Endodermal cell (in vitro differentiated cells): ENCODE measurements around the gene GUCA2B. TPM values are rescaled to one million over a fixed set of nuclear protein-coding genes. Genes with fewer than 3 reads are reported as not detected.

Experiments used
- DNase-seq: peaks from one replicate; pipeline ENCODE4 v3.0.0-alpha.2; 2017
- H3K27ac ChIP-seq: 2 replicates; pipeline ENCODE4 v1.5.1; 2013; ENCODE audit warnings: mild to moderate bottlenecking, low read depth, low read length, moderate library complexity
- H3K27me3 ChIP-seq: 2 replicates; pipeline ENCODE4 v1.6.1; 2013; ENCODE audit warnings: mild to moderate bottlenecking, low read length, moderate library complexity; ENCODE audit not compliant: insufficient read depth, control insufficient read depth, poor library complexity, severe bottlenecking
- H3K36me3 ChIP-seq: 2 replicates; pipeline ENCODE4 v1.7.0; 2013; ENCODE audit warnings: mild to moderate bottlenecking, low read length, moderate library complexity; ENCODE audit not compliant: control insufficient read depth, insufficient read depth
- H3K4me1 ChIP-seq: one replicate; pipeline ENCODE4 v1.7.0; 2013; ENCODE audit warnings: low read length; ENCODE audit not compliant: control insufficient read depth, insufficient read depth
- H3K4me3 ChIP-seq: 2 replicates; pipeline ENCODE4 v1.5.1; 2013; ENCODE audit warnings: mild to moderate bottlenecking, low read length, moderate library complexity
- H3K9ac ChIP-seq: 2 replicates; pipeline ENCODE4 v1.6.1; 2013; ENCODE audit warnings: mild to moderate bottlenecking, low read length, moderate library complexity; ENCODE audit not compliant: poor library complexity, severe bottlenecking; ENCODE audit errors: extremely low read depth
- H3K9me3 ChIP-seq: 2 replicates; pipeline ENCODE4 v1.6.1; 2013; ENCODE audit warnings: mild to moderate bottlenecking, low read length, moderate library complexity; ENCODE audit not compliant: control insufficient read depth
- H3K27ac Mint-ChIP-seq: 2 replicates; pipeline ENCODE4 v1.8.0; 2020; ENCODE audit warnings: mixed read lengths
- H3K27me3 Mint-ChIP-seq: 2 replicates; pipeline ENCODE4 v1.8.0; 2021; ENCODE audit warnings: mild to moderate bottlenecking, mixed read lengths; ENCODE audit not compliant: insufficient read depth
- H3K36me3 Mint-ChIP-seq: 2 replicates; pipeline ENCODE4 v1.8.0; 2020; ENCODE audit warnings: low read depth, mixed read lengths
- H3K4me1 Mint-ChIP-seq: 2 replicates; pipeline ENCODE4 v1.8.0; 2020; ENCODE audit warnings: mixed read lengths
- H3K4me3 Mint-ChIP-seq: 2 replicates; pipeline ENCODE4 v1.8.0; 2020; ENCODE audit warnings: mild to moderate bottlenecking, moderate library complexity, mixed read lengths
- H3K9me3 Mint-ChIP-seq: 2 replicates; pipeline ENCODE4 v1.8.0; 2020; ENCODE audit warnings: mild to moderate bottlenecking, mixed read lengths
- WGBS, 2 experiments: methylation state at CpG; one replicate each; pipeline versions ENCODE4 v1.1.5 to v1.1.7; 2013; ENCODE audit warnings: missing lambda C conversion rate in 2 of 2, mixed read lengths in 1 of 2; ENCODE audit not compliant: insufficient coverage in 1 of 2, insufficient read length in 1 of 2; 5-methylcytosine and 5-hydroxymethylcytosine counted together
- total RNA-seq, 2 donors: library from RNA; stranded (reverse); fragmentation: NEBNext Ultra II Directional in 1 of 2; extraction: Animal tissue kit (Norgen Biotek cat#: 25700) in 1 of 2; gene quantifications; 2 replicates in 1 of 2; 3 replicates in 1 of 2; pipeline ENCODE4 v1.2.1, GENCODE V29; 2021
- TF ChIP-seq, protein P1 (sequence below): fragments of 200-600 bp; sonication (generic); conservative IDR thresholded peaks from 2 replicates; pipeline ENCODE4 v1.5.0; 2021; ENCODE audit warnings: antibody characterized with exemption, mild to moderate bottlenecking

The GUCA2B gene
- total RNA-seq, 2 donors from 2014 or later = not detected

GRCh38 chr1:42152119-42152518, 1.1 kb upstream of the GUCA2B start:
- H3K36me3 Mint-ChIP-seq = no peaks in the 10 kb centered on the region
- no peaks in the 10 kb centered on the region for H3K9me3 Mint-ChIP-seq
- WGBS, 2 experiments = 72 to 79% methylated on average over 2 to 3 of the region's 3 CpGs

DNA sequence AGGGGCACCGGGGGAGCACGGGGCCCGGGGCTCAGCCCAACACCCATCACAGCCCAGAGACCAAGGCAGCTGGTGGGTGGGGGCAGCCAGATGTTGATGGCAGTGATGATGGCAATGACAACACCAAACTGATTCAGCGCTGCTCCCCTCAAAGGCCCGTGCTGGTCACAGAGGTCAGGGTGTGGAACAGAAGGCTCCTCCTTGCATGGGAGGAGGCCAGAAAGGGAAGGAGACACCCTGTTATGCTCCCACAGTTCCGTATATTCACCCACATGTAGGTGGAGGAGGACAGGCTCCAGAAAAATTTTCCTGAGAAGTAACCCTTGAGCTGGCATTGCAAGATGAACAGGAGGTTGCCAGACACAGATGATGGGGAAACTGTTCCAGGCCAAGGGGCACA, 414 bp downstream of the GUCA2B start:
- no peaks in the 10 kb centered on the region for H3K9me3 Mint-ChIP-seq
- Histone ChIP-seq H3K4me1 (no peaks in the 10 kb centered on the region), H3K27ac (no peak overlapping the region), H3K9ac (no peak overlapping the region), H3K27me3 (peaks cover 15% of the 10 kb centered on the region), H3K9me3 (no peaks in the 10 kb centered on the region), H3K4me3 (no peak overlapping the region), H3K36me3 (no peaks in the 10 kb centered on the region)
- 92 to 100% methylated on average over 2 to 6 of the region's 6 CpGs for WGBS, 2 experiments
- no peak for DNase-seq
- TF ChIP-seq, protein P1, sequence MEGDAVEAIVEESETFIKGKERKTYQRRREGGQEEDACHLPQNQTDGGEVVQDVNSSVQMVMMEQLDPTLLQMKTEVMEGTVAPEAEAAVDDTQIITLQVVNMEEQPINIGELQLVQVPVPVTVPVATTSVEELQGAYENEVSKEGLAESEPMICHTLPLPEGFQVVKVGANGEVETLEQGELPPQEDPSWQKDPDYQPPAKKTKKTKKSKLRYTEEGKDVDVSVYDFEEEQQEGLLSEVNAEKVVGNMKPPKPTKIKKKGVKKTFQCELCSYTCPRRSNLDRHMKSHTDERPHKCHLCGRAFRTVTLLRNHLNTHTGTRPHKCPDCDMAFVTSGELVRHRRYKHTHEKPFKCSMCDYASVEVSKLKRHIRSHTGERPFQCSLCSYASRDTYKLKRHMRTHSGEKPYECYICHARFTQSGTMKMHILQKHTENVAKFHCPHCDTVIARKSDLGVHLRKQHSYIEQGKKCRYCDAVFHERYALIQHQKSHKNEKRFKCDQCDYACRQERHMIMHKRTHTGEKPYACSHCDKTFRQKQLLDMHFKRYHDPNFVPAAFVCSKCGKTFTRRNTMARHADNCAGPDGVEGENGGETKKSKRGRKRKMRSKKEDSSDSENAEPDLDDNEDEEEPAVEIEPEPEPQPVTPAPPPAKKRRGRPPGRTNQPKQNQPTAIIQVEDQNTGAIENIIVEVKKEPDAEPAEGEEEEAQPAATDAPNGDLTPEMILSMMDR = no peak
- H3K4me3 Mint-ChIP-seq = no peak overlapping the region
- H3K36me3 Mint-ChIP-seq = no peaks in the 10 kb centered on the region
- H3K27ac Mint-ChIP-seq = no peak overlapping the region
- H3K4me1 Mint-ChIP-seq = no peaks in the 10 kb centered on the region
- H3K27me3 Mint-ChIP-seq = peaks cover 11% of the 10 kb centered on the region

More at GRCh38 chr1:42152119-42152518, 1.1 kb upstream of the GUCA2B start:
- Mint-ChIP-seq H3K27me3 (peaks cover 11% of the 10 kb centered on the region), H3K4me1 (no peaks in the 10 kb centered on the region), H3K4me3 (no peak overlapping the region), H3K27ac (no peak overlapping the region)
- Histone ChIP-seq H3K9ac (no peak overlapping the region), H3K4me3 (no peak overlapping the region), H3K9me3 (no peaks in the 10 kb centered on the region), H3K4me1 (no peaks in the 10 kb centered on the region), H3K36me3 (no peaks in the 10 kb centered on the region), H3K27ac (no peak overlapping the region), H3K27me3 (peaks cover 24% of the 10 kb centered on the region)
- DNase-seq = no peak
- TF ChIP-seq, protein P1 = no peak

DNA sequence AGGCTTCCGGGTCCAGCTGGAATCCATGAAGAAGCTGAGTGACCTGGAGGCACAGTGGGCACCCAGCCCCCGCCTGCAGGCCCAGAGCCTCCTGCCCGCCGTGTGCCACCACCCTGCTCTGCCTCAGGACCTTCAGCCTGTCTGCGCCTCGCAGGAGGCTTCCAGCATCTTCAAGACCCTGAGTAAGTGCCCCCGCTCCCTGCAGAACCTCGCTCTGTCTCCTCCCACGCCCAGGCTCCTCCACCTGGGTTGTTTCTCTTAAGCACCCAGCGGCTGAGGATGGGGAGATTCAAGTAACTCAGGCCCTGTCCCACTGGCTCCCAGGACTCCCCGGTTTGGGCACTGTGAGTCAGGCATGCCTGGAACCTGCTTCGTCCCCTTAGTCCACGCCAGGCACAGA, 1.5 kb downstream of the GUCA2B start:
- H3K4me1 Mint-ChIP-seq = no peaks in the 10 kb centered on the region
- Histone ChIP-seq H3K27ac (no peak overlapping the region), H3K9ac (no peak overlapping the region), H3K27me3 (peaks cover 7% of the 10 kb centered on the region), H3K36me3 (no peaks in the 10 kb centered on the region), H3K9me3 (no peaks in the 10 kb centered on the region), H3K4me3 (no peak overlapping the region), H3K4me1 (no peaks in the 10 kb centered on the region)
- TF ChIP-seq, protein P1 = no peak
- H3K4me3 Mint-ChIP-seq = no peak overlapping the region
- no peak overlapping the region for H3K27ac Mint-ChIP-seq
- H3K36me3 Mint-ChIP-seq = no peaks in the 10 kb centered on the region
- 91 to 97% methylated on average over 7 to 13 of the region's 13 CpGs for WGBS, 2 experiments
- DNase-seq = peak; percentile 39
- H3K9me3 Mint-ChIP-seq = no peaks in the 10 kb centered on the region
- peaks cover 14% of the 10 kb centered on the region for H3K27me3 Mint-ChIP-seq
